OCI-LY7 (cell line): ENCODE data around the gene AIP. TPM values are rescaled to one million over a fixed set of nuclear protein-coding genes. Genes with fewer than 3 reads are reported as not detected.

Experiments
- BruUV-seq: library from RNA; stranded (reverse); fragments of 400-500 nt; replicated peaks from 2 replicates; lab custom pipeline; 2021; lab: Mats Ljungman, UMichigan
- CTCF ChIA-PET: fragments of 300-600 bp; sonication (Branson Sonifier 250); formaldehyde crosslinking; loops from one replicate; lab custom pipeline; 2022; ENCODE audit warnings: antibody characterized with exemption; ENCODE audit not compliant: unreplicated experiment; lab: Charles Lee
- POLR2A ChIA-PET: fragments of 300-600 bp; sonication (Branson Sonifier 250); formaldehyde crosslinking; loops from one replicate; lab custom pipeline; 2022; ENCODE audit warnings: antibody characterized with exemption; lab: Charles Lee
- DNase-seq: peaks from one replicate; pipeline ENCODE4 v3.0.0-alpha.2; 2015; ENCODE audit warnings: low spot score
- H2AFZ ChIP-seq: fragments of 200-600 bp; sonication (generic), shearing (Covaris generic); 2 replicates; pipeline ENCODE4 v1.6.1; 2014; ENCODE audit warnings: mild to moderate bottlenecking, antibody characterized with exemption, low read length, moderate library complexity
- H3K27ac ChIP-seq: fragments of 200-600 bp; sonication (generic); 2 replicates; pipeline ENCODE4 v1.5.1; 2014; ENCODE audit warnings: mixed run types, low read depth, mild to moderate bottlenecking, moderate library complexity, low read length, inconsistent platforms; ENCODE audit not compliant: poor library complexity, severe bottlenecking
- H3K36me3 ChIP-seq: fragments of 200-600 bp; sonication (generic); 2 replicates; pipeline ENCODE4 v1.6.1; 2014; ENCODE audit warnings: mild to moderate bottlenecking, antibody characterized with exemption, low read length, moderate library complexity, mixed read lengths; ENCODE audit not compliant: insufficient read depth
- H3K4me1 ChIP-seq: fragments of 200-600 bp; sonication (generic); 2 replicates; pipeline ENCODE4 v1.5.1; 2014; ENCODE audit warnings: mild to moderate bottlenecking, low read length; ENCODE audit not compliant: insufficient read depth, poor library complexity, severe bottlenecking
- H3K4me2 ChIP-seq: fragments of 200-600 bp; sonication (generic); 2 replicates; pipeline ENCODE4 v1.6.1; 2014; ENCODE audit warnings: mild to moderate bottlenecking, low read length
- H3K4me3 ChIP-seq: fragments of 200-600 bp; sonication (generic); 2 replicates; pipeline ENCODE4 v1.5.1; 2014; ENCODE audit warnings: mild to moderate bottlenecking, low read depth, low read length; ENCODE audit not compliant: poor library complexity, severe bottlenecking
- H3K79me2 ChIP-seq: fragments of 200-600 bp; sonication (generic); 2 replicates; pipeline ENCODE4 v1.6.1; 2016; ENCODE audit warnings: low read depth, mild to moderate bottlenecking, low read length, moderate library complexity, mixed read lengths; ENCODE audit not compliant: insufficient read depth
- H3K9me2 ChIP-seq: fragments of 200-600 bp; sonication (generic); 2 replicates; pipeline ENCODE4 v1.6.1; 2016; ENCODE audit warnings: mild to moderate bottlenecking, low read length, mixed read lengths; ENCODE audit not compliant: insufficient read depth
- H3K9me3 ChIP-seq: fragments of 200-600 bp; sonication (generic); 2 replicates; pipeline ENCODE4 v1.6.1; 2014; ENCODE audit warnings: mild to moderate bottlenecking, mixed run types, low read length, mixed read lengths
- H4K20me1 ChIP-seq: fragments of 200-600 bp; sonication (generic); 2 replicates; pipeline ENCODE4 v1.6.1; 2014; ENCODE audit warnings: mild to moderate bottlenecking, antibody characterized with exemption, low read length, moderate library complexity, mixed read lengths; ENCODE audit not compliant: insufficient read depth
- EZH2phosphoT487 ChIP-seq: fragments of 200-600 bp; sonication (generic); IDR thresholded peaks from 2 replicates; pipeline ENCODE4 v1.6.1; 2018; ENCODE audit warnings: low read depth, borderline replicate concordance, mild to moderate bottlenecking, mixed run types, antibody characterized with exemption, low read length, moderate library complexity, mixed read lengths
- intact Hi-C: fragments of 100-400 bp; cut with micrococcal nuclease; formaldehyde crosslinking; loops from one replicate; pipeline ENCODE4 v1.10.0; 2022; ENCODE audit not compliant: unreplicated experiment
- total RNA-seq, 2 experiments: library from RNA; depleted of rRNA in 1 of 2; stranded (reverse); fragments of >200 nt in 1 of 2; shearing (Covaris generic) in 1 of 2; gene quantifications; 2 replicates each; pipeline ENCODE4 v1.2.3, GENCODE V29; 2014 to 2022
- TF ChIP-seq, protein P1 (sequence below): fragments of 200-600 bp; sonication (generic); conservative IDR thresholded peaks from 2 replicates; pipeline ENCODE4 v1.5.1; 2014; ENCODE audit warnings: mild to moderate bottlenecking, antibody characterized with exemption, low read length, moderate library complexity, mixed read lengths

Gene AIP
- total RNA-seq, 2 experiments from 2014 or later: 112 to 125 TPM

DNA sequence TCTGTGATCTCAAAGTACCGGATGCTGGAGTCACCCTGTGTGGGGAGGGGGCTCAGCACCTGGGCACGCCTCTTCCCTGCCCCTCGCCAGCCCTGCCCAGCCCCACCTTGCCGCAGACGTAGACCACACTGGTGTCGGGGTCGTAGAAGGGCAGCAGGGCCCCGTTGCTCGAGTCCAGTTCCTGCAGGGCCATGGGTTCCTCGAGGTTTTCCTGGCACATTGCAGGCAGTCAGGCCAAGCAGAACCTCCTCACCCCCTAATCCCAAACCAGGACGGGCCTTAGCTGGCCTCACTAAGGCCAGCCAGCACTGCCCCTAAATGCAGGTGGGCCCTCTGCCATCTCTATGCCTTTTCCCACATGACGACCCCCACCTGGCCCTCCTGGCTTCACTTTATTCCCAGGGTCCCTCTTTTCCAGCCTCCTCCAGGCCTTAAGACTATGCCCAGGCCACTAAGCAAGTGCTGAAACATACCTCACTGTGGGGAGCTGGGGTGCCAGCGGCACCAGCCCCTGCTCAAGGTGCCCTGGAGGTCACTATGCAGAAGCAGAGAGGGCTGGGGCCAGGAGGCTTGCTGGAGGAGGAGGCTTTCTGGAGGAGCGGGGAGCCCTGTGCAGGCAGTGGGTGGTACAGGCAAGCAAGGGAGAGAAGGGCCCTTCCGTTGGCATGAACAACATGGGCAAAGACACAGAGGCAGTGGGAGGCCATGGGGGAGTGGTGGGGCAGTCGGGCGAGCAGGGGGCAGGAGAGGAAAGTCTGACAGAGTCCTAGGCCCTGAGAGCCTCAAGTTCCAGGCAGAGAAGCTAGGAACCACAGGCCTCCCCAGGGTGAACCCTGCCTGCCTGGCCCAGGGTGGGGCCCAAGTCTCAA is 42.4 kb upstream of the AIP start:
- peak; percentile 27 for DNase-seq
- ChIA-PET CTCF (interaction anchor here (1.2 kb wide), 1 partner anchor 44 kb away, joined by 3 read pairs; no protein-coding TSS in a partner anchor), POLR2A (interaction anchor here (0.7 to 0.8 kb wide), 3 partner anchors 20 to 39 kb away, joined by 3 read pairs; partner anchors contain the start of gene PPP1CA)
- no TSS peak for BruUV-seq
- peaks cover 80% of the 10 kb centered on the region for H3K4me1 ChIP-seq
- no peak overlapping the region for H2AFZ ChIP-seq
- no peaks in the 10 kb centered on the region for H3K9me3 ChIP-seq
- intact Hi-C loops: no loop called here
- H4K20me1 ChIP-seq: peaks cover 6% of the 10 kb centered on the region
- peaks cover 27% of the 10 kb centered on the region for H3K36me3 ChIP-seq
- H3K79me2 ChIP-seq: peaks cover 23% of the 10 kb centered on the region
- peak overlapping the region; percentile 97 for H3K4me2 ChIP-seq
- H3K9me2 ChIP-seq: no peaks in the 10 kb centered on the region
- H3K4me3 ChIP-seq: peak overlapping the region; percentile 81
- H3K27ac ChIP-seq: peak overlapping the region; percentile 94
- TF ChIP-seq, protein P1, sequence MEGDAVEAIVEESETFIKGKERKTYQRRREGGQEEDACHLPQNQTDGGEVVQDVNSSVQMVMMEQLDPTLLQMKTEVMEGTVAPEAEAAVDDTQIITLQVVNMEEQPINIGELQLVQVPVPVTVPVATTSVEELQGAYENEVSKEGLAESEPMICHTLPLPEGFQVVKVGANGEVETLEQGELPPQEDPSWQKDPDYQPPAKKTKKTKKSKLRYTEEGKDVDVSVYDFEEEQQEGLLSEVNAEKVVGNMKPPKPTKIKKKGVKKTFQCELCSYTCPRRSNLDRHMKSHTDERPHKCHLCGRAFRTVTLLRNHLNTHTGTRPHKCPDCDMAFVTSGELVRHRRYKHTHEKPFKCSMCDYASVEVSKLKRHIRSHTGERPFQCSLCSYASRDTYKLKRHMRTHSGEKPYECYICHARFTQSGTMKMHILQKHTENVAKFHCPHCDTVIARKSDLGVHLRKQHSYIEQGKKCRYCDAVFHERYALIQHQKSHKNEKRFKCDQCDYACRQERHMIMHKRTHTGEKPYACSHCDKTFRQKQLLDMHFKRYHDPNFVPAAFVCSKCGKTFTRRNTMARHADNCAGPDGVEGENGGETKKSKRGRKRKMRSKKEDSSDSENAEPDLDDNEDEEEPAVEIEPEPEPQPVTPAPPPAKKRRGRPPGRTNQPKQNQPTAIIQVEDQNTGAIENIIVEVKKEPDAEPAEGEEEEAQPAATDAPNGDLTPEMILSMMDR: no peak
- TF ChIP-seq EZH2phosphoT487: no peak

DNA sequence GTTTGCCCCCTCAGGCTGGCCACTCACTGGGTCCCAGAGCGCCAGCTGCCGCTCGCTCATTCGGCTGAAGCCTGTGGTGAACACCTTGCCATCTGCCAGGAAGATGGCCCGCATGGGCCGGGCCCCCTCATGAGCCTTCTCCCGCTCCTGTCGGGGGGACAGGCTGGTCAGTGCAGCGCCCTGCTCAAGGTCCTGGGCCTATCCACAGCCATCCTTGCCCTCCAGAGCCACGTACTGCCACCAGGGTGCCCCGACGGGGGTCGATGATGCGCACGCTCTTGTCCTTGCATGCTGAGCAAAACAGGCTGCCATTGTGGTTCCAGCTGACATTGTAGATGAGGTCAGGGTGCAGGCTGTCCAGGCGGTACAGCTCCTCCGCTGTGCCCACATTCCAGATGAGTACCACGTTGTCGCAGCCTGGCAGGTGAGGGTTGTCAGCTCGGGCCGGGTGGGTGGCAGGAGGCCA is 41.7 kb upstream of the AIP start:
- peaks cover 17% of the 10 kb centered on the region for H3K79me2 ChIP-seq
- peak; percentile 19 for DNase-seq
- peak overlapping the region; percentile 97 for H3K4me2 ChIP-seq
- no peaks in the 10 kb centered on the region for H4K20me1 ChIP-seq
- TF ChIP-seq, protein P1: no peak
- no peak for TF ChIP-seq EZH2phosphoT487
- H3K36me3 ChIP-seq: peaks cover 20% of the 10 kb centered on the region
- H3K9me2 ChIP-seq: no peaks in the 10 kb centered on the region
- ChIA-PET CTCF (no interaction called here), POLR2A (interaction anchor here (0.7 to 0.8 kb wide), 3 partner anchors 20 to 40 kb away, joined by 3 read pairs; partner anchors contain the start of gene PPP1CA)
- no peak overlapping the region for H2AFZ ChIP-seq
- no peaks in the 10 kb centered on the region for H3K9me3 ChIP-seq
- H3K4me1 ChIP-seq: peaks cover 80% of the 10 kb centered on the region
- BruUV-seq: no TSS peak
- H3K4me3 ChIP-seq: no peak overlapping the region
- H3K27ac ChIP-seq: peak overlapping the region; percentile 94
- intact Hi-C loops: no loop called here
